HL-60 (cell line): ENCODE results near the gene SPATA2.

Experiments used
- CTCF ChIP-seq: IDR thresholded peaks from one replicate; pipeline ENCODE4 v1.5.1; 2011; ENCODE audit warnings: low read length, control low read depth, inconsistent platforms; ENCODE audit not compliant: insufficient read depth
- GABPA ChIP-seq: IDR thresholded peaks from 2 replicates; pipeline ENCODE4 v1.6.1; 2012; ENCODE audit warnings: low read depth
- POLR2AphosphoS5 ChIP-seq: IDR thresholded peaks from 2 replicates; pipeline ENCODE4 v1.6.1; 2012; ENCODE audit warnings: low read depth
- REST ChIP-seq: IDR thresholded peaks from 2 replicates; pipeline ENCODE4 v1.6.1; 2012; ENCODE audit warnings: low read depth; ENCODE audit not compliant: insufficient replicate concordance
- SPI1 ChIP-seq: IDR thresholded peaks from 2 replicates; pipeline ENCODE4 v1.6.1; 2012; ENCODE audit warnings: low read depth, mild to moderate bottlenecking, borderline replicate concordance

DNA sequence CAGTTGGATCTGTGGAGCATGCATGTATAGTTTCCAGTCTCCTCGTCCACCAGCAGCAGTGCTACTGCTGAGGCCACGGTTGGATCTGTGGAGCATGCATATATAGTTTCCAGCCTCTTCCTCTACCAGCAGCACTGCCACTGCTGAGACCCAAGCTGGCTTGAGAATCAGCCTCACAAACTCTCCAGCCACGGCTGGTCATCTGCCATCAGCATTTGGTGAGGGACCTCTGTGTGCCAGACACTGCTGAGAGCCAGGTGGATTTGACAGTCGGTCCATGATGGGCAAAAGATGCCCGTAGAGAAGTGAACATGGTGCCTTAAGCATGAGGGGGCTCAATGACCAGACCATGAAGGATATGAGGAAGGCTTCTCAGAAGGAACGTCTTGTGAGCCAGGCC lies 56.3 kb downstream of the SPATA2 start:
- TF ChIP-seq CTCF: no peak
- TF ChIP-seq REST: no peak
- TF ChIP-seq GABPA: no peak
- TF ChIP-seq SPI1: no peak
- no peak for TF ChIP-seq POLR2AphosphoS5
